GM19099 (cell line): ENCODE data around the gene SLC30A2.

Source experiments
- POLR2A ChIP-seq: IDR thresholded peaks from 3 replicates; pipeline ENCODE4 v1.6.1; 2011; ENCODE audit warnings: low read depth; ENCODE audit not compliant: insufficient read length; ENCODE audit errors: extremely low read depth

Gene SLC30A2, protein sequence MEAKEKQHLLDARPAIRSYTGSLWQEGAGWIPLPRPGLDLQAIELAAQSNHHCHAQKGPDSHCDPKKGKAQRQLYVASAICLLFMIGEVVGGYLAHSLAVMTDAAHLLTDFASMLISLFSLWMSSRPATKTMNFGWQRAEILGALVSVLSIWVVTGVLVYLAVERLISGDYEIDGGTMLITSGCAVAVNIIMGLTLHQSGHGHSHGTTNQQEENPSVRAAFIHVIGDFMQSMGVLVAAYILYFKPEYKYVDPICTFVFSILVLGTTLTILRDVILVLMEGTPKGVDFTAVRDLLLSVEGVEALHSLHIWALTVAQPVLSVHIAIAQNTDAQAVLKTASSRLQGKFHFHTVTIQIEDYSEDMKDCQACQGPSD

DNA sequence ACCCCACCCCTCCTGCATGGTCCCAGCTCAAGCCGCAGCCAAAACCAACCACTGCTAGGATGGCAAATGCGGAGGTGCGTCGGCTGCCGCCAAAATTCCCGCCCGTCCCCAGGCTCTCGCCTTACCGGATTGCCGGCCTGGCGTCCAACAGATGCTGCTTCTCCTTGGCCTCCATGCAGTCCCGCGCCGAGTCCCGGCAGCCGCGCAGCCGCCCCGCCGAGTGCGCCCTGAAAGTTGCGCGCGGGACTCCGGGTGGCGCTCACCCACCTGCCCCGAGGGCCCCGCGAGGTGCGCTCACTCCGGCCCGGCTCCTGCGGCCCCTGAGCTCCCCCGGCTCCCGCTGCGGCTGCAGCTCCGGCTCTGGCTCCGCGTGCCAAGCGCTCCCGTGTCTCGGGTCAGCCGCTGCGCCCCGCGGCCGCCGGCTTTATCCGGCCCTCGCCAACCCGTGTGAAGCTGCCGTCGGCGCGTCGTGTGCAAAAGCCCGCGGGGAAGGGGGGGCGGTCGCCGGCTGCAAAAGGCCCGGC is at the start of gene SLC30A2:
SLC30A2 (minus strand) TSS at position 397 of the 524 bp plus-strand sequence; CDS start at position 175, 222 bp downstream.
- TF ChIP-seq POLR2A: no peak

DNA sequence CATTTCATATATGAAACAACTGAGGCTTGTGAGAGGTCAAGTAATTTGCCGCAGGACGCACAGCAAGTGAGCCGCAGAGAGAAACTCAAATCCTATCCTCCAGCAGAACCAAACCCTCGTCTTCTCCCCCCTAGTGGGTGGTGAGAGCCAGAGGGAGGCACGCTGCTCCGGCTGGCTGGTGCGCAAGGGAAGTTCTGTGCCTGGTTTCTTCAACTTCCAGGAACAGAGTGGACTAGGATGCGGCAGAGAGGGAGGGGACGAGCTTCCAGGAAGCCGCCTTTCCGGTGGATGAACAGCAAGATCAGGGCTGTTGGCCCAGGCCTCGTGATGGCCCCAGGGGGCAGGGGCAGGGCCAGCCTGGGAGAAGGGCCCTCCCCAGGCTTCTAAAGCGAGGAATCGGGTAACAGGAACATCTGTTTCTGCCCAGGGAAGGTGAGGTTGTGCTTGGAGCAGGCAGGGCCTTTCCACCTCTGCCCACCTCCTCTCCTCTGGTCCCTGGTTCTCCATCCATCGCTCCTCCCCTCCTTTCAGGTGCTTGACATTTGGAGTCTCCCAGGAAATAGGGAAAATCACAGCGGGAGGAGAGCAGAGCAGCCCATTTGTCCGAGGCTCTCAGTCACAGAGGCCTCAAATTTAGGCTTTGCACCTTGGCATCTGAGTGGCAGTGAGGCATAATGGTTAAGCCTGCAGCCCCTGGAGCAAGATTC is 48.9 kb upstream of the SLC30A2 start:
- TF ChIP-seq POLR2A: no peak

DNA sequence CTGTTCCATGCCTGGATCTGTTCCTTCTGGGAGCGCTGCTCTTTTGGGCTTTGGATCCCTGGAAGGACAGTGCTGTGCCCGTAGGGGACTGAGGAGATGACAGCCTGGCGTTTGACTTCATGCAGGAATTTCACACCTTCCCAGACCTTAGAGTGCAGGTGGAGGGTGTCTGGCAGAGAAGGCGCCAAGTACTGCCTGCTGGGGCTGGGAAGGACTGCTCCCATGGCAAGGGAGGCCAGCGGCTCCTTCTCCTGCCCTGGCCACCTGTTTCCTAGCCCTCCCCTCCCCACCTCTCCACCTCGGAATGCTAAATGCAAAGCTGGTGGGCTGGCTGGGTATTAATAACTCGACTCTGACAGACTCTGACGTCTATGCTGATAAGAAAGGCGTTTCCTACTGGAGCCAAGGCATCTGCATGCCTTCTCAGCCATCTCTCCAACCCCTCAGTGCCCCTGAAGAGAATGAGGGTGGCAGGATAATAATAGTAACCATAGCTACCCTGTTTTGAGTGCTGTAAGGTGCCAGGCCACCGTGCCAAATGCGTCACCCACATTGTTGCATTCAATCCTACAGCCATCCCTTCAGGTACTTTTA is 48.3 kb upstream of the SLC30A2 start:
- TF ChIP-seq POLR2A: no peak

DNA sequence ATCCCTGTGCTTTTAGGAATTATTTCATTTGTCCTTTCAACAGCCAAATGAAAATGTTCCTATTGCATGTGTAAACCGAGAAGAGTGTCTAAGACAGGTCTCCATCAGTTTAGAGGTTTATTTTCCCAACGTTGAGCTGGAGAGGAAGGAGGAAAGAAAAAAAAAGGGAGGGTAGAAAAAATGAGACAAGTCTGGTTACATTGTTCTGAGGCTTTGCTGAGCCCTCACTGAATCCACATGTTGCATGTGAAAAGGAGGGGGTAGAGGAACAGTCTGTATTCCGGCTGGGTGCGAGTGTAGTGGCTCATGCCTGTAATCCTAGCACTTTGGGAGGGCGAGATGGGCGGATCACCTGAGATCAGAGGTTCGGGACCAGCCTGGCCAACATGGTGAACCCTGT is 46.5 kb upstream of the SLC30A2 start:
- no peak for TF ChIP-seq POLR2A

DNA sequence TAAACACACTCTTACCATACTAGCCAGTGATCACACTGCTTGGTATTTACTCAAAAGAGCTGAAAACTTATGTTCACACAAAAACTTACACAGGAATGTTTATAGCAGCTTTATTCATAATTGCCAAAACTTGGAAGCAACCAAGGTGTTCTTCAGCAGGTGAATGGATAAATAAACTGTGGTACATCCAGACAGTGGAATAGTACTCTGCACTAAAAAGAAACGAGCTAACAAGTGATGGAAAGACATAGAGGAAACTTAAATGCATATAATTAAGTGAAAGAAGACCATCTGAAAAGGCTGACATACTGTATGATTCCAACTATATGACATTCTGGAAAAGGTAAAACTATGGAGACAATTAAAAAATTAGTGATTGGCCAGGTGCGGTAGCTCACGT is 45.0 kb upstream of the SLC30A2 start:
- no peak for TF ChIP-seq POLR2A

DNA sequence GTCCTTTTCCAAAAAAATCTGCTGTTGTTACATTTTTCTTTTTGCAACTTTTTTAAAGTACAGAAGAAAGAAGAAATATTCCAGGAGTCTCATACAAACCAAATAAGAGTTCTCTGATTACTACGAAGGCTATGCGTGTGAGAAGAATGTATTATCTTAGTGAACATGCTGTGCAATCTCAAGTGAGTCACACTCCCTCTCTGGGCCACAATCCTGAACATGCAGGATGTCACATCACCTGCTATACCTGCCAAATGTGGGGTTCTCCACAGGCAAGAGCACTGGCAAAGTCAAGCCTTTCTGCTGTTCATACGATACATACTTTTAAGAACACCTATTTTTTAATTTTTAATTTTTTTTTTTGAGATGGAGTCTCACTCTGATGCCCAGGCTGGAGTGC is 43.2 kb upstream of the SLC30A2 start:
- TF ChIP-seq POLR2A: no peak

DNA sequence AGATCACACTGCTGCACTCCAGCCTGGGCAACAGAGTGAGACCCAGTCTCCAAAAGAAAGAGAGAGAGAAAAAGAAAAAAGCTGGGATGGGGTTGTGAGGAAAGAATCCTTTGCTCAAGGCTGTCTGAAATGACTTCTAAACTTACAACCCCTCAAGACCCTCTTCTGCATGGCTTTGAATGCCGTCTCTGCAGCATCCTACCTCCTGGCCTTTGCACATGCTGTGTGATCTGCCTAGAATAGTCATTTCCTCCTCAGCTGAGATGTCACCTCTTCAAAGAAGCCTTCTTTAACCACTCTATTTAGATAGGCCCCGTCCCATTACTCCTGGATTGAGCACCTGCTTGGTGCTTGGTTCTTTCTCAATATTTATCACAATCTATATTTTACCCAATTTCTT is 38.9 kb upstream of the SLC30A2 start:
- no peak for TF ChIP-seq POLR2A

DNA sequence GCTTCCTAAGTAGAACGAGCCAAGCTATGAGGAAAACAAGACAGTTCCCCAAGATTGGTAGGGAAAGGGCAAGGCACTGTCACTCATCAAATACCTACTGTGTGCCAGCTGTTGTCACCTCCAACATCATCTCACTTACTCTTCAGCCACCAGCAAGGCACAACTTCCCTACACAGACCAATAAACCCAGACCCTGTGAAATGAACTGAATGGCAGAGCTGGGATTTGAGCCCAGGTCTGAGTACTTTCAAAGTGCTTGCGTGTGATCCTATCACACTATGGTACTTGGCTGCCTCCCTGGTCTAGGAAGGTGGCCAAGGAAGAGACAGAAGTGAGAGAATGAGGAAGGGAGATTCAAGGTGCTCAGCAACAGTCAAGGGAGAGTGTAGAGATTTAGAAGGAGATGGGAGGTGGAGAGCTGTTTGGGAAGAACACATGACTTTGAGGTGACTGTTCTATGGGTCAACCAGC is 38.2 kb upstream of the SLC30A2 start:
- TF ChIP-seq POLR2A: no peak

DNA sequence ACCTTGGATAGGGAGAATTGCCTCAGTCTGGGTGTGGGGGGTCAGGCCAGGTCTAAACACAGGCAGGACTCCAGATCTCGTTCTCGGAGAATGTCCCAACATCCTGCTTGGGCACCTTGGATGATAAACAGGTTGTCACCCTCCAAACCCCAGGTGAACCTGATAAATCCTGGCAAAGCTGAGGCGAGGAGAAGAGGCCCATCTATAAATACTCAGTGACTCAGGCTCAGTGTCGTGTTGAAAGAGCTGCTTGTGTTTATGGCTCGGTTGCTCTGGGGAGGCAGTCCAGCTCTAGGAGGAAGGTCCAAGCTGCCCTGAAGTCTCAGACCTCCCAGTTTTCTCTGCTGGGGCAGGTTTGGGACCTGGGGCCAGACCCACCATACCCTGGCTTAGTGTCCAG is 37.3 kb upstream of the SLC30A2 start:
- no peak for TF ChIP-seq POLR2A

DNA sequence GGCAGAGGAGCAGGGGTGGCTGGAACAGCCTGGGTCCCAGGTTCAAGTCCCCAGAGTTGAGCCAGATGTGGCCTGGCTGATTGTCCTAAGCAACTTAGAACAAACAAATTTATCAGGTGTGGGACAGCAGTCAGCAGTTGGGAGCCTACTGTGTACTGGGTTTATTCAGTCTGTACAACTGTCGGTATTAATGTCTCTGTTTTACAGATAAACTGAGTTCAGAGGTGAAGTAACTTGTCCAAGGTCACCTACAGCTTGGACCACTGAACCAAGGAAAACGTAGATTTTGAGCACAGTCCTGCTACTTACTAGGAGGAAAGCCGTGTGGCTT is 36.1 kb upstream of the SLC30A2 start:
- no peak for TF ChIP-seq POLR2A

DNA sequence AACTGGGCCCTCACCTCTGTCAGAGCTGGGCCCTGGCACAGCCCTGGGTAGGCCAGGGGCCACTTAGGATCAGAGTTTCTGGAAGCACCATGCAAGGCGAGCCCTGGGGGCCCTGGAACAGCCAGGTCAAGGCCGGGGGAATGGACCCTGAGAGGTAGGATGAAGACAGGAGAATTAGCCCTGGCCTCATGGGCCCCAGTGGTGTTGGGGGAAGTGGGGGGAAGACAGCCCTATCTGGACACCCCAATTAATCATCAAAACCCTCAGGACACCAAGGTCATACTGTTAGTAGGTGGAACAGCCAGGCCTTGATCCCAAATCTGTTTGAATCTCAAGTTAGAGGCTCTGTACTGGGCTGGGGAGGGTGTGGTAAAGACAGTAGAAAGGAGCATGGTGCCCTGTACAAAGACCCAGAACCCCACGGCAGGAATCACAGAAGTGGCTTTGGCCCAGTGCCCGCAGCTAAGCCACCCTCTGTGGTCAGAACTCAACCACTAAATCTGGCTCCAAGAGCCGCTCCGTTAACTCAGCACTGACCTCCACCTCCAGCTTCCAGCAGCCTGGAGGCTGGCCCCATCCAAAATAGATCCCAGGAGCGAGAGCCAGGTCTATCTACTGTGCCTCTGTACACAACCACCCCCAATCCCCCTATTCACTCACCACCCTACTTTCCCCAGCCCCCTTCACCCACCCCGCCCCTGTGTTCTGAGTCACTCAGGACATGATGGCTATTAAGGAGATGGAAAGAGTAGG is 35.5 kb upstream of the SLC30A2 start:
- no peak for TF ChIP-seq POLR2A

DNA sequence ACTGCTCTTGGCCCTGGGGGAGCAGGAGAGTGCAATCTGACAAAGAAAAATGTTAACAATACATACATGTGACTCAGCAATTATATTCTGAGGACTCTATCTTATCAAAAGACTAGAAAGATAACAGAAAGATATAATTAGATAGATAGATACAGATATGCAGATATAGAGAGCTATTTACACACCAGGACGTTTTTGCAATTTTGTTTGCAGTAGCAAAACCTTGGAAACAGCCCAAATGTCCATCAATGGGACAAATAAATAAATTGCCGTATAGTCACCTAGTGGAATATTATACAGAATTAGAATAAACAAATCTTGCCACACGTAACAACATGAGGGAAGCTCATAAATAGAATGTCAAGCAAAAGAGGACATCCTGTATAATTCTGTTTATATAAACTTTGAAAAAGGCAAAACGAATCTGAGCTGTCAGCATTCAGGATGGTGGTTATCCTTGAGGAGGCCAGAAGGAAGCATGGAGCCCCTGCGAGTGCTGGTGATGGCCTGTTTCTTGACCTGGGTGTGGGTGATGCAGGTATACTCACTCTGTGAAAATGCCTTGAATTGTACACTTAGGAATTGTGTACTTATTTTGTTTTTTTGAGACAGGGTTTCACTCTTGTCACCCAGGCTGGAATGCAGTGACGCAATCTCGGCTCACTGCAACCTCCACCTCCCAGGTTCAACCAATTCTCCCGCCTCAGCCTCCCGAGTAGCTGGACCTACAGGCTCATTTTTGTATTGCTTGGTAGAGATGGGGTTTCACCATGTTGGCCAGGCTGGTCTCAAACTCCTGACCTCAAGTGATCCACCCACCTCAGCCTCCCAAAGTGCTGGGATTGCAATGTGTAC is 34.3 kb upstream of the SLC30A2 start:
- no peak for TF ChIP-seq POLR2A

DNA sequence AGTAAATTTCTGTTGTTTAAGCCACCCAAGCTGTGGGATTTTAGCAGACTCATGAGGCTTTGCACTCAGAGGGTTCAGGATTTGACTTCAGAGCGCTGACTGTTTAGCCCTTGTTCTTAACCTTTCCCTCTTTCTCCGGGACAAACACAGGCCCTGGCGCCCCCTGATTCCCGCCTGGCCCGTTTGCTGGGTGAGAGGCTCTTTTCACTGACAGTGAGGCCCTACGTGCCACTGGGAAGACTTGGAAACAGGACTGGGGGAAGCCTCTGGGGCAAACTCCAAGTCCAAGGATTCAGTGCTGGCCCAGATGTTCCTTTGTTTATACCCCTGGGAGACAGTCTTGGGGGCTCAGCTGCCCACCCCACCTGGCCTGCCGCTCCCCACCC is 33.3 kb upstream of the SLC30A2 start:
- no peak for TF ChIP-seq POLR2A
